Suprapubic skin (tissue), 3 donors: ENCODE measurements around the gene PHACTR4.

Source experiments
- EP300 ChIP-seq: sonication (generic); formaldehyde crosslinking; IDR thresholded peaks from one replicate; pipeline ENCODE4 v1.6.1; 2017; ENCODE audit warnings: antibody characterized with exemption
- TF ChIP-seq, protein P1 (sequence below), 2 donors: fragments of 200-600 bp in 1 of 2; fragments of 450-650 bp in 1 of 2; sonication (generic) in 1 of 2; IDR thresholded peaks; one replicate each; pipeline ENCODE4 v1.5.1; 2016 to 2019; ENCODE audit warnings: antibody characterized with exemption in 2 of 2, mild to moderate bottlenecking in 1 of 2, moderate library complexity in 1 of 2

DNA sequence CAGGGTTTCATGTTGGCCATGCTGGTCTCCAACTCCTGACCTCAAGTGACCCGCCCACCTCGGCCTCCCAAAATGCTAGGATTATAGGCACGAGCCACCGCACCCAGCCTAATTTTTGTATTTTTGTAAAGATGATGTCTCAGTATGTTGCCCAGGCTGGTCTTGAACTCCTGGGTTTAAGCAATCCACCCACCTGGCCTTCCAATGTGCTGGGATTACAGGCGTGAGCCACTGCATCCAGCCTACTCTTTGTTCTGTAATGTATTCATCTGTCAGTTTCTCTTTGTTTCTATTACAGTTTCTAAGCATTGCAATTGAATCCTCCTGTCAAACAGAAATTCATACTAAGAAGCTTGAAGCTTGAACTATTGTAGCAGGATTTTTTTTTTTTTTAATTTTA is 81.5 kb downstream of the PHACTR4 start:
- TF ChIP-seq, protein P1, sequence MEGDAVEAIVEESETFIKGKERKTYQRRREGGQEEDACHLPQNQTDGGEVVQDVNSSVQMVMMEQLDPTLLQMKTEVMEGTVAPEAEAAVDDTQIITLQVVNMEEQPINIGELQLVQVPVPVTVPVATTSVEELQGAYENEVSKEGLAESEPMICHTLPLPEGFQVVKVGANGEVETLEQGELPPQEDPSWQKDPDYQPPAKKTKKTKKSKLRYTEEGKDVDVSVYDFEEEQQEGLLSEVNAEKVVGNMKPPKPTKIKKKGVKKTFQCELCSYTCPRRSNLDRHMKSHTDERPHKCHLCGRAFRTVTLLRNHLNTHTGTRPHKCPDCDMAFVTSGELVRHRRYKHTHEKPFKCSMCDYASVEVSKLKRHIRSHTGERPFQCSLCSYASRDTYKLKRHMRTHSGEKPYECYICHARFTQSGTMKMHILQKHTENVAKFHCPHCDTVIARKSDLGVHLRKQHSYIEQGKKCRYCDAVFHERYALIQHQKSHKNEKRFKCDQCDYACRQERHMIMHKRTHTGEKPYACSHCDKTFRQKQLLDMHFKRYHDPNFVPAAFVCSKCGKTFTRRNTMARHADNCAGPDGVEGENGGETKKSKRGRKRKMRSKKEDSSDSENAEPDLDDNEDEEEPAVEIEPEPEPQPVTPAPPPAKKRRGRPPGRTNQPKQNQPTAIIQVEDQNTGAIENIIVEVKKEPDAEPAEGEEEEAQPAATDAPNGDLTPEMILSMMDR (IDR thresholded peaks at IDR 0.05) = no peak
- no peak for TF ChIP-seq EP300
